Lung (tissue), 12 donors: Measurements from ENCODE around the gene COL11A2. TPM values are rescaled to one million over a fixed set of nuclear protein-coding genes. Genes with fewer than 3 reads are reported as not detected.

Experiments used
- ATAC-seq: fragments of 200-7000 bp; cut with Tn5 transposase; one replicate; pipeline ENCODE4 v1.9.1; 2020; ENCODE audit warnings: moderate number of reproducible peaks; ENCODE audit not compliant: insufficient read depth, low FRiP score
- DNase-seq, 3 donors: peaks; one replicate each; pipeline ENCODE4 v3.0.0-alpha.2; 2013 to 2017
- H3K27ac ChIP-seq, 2 donors: one replicate each; pipeline ENCODE4 v1.5.1; 2013; ENCODE audit warnings: mild to moderate bottlenecking in 2 of 2, moderate library complexity in 2 of 2, control low read depth in 1 of 2, inconsistent platforms in 1 of 2, low read depth in 1 of 2, low read length in 1 of 2
- H3K27me3 ChIP-seq, 3 donors: one replicate each; pipeline ENCODE4 v1.5.1; 2013; ENCODE audit warnings: low read length in 2 of 3; ENCODE audit not compliant: control insufficient read depth in 3 of 3, insufficient read depth in 3 of 3
- H3K36me3 ChIP-seq, 4 donors: one replicate each; pipeline ENCODE4 v1.5.1; 2013; ENCODE audit warnings: low read length in 4 of 4, mild to moderate bottlenecking in 1 of 4, moderate library complexity in 1 of 4; ENCODE audit not compliant: control insufficient read depth in 4 of 4, insufficient read depth in 4 of 4
- H3K4me1 ChIP-seq, 5 donors: one replicate each; pipeline ENCODE4 v1.5.1; 2013; ENCODE audit warnings: low read length in 5 of 5, mild to moderate bottlenecking in 2 of 5, moderate library complexity in 1 of 5; ENCODE audit not compliant: control insufficient read depth in 5 of 5, insufficient read depth in 5 of 5
- H3K4me3 ChIP-seq: one replicate; pipeline ENCODE4 v1.5.1; 2013; ENCODE audit warnings: mild to moderate bottlenecking, control low read depth, moderate library complexity
- H3K9ac ChIP-seq, 2 donors: one replicate each; pipeline ENCODE4 v1.5.1; 2013; ENCODE audit warnings: low read length in 2 of 2, control low read depth in 1 of 2; ENCODE audit not compliant: insufficient read depth in 1 of 2
- H3K9me3 ChIP-seq, 4 donors: one replicate each; pipeline ENCODE4 v1.5.1; 2013; ENCODE audit warnings: low read length in 3 of 4, mild to moderate bottlenecking in 1 of 4, moderate library complexity in 1 of 4; ENCODE audit not compliant: control insufficient read depth in 4 of 4, insufficient read depth in 3 of 4
- CTCF ChIP-seq: IDR thresholded peaks from 2 replicates; pipeline ENCODE4 v1.5.1; 2012; ENCODE audit warnings: mild to moderate bottlenecking; ENCODE audit errors: control extremely low read depth, extremely low read depth
- WGBS, 2 donors: extraction: QIAGEN DNeasy Blood & Tissue Kit; methylation state at CpG; one replicate each; pipeline ENCODE4 v1.1.7; 2013; 5-methylcytosine and 5-hydroxymethylcytosine counted together
- polyA plus RNA-seq, 2 donors: library from polyadenylated mRNA; stranded (reverse); fragments of 200-250 nt; gene quantifications; one replicate each; pipeline ENCODE4 v1.2.1, GENCODE V29; 2013
- total RNA-seq, 2 donors: library from RNA; depleted of rRNA in 1 of 2; stranded (reverse); fragments of >200 nt in 1 of 2; gene quantifications; one replicate each; pipeline ENCODE4 v1.2.1, GENCODE V29; 2014 to 2021
- donor health status: control.
- donor health status: control.
- donor health status: Bipolar disorder and iron deficiency.
- donor health status: healthy.
- donor health status: DM: yes; HTN: yes; CAD: no.

The COL11A2 gene
- total and polyA plus RNA-seq, 4 donors: 0.32 to 2.4 (median 0.90) TPM

- no peaks in the 10 kb centered on the region for H3K4me1 ChIP-seq
- H3K27me3 ChIP-seq: no peaks in the 10 kb centered on the region
- TF ChIP-seq CTCF: no peak
- ATAC-seq (no peak), DNase-seq (no peak)
- H3K9ac ChIP-seq: no peak overlapping the region
- H3K4me3 ChIP-seq: no peak overlapping the region
- 90% methylated on average over 19 of the region's 19 CpGs for WGBS, 2 donors
- H3K27ac ChIP-seq: no peak overlapping the region
- H3K36me3 ChIP-seq: no peaks in the 10 kb centered on the region
- no peaks in the 10 kb centered on the region for H3K9me3 ChIP-seq
These were observed 14.5 kb downstream of the COL11A2 start for GRCh38 chr6:33177552-33178446.

DNA sequence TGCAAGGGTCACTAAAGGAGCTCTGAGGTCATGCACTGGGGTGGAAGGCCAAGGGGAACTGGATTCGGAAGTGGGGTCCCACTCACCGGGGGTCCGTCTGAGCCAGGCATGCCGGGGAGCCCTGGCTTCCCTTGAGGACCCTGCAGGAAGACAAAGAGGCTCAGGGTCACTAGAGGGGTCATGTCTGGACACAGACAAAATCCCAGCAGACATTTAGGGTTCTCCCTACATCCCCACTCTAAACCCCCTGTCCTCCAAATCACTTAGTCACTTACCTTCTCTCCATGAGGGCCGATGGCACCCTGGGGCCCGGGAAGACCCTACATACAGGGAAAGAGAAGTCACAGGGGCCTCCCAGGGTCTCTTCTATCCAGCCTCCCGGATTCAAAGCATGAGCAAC, 15.4 kb downstream of the COL11A2 start:
- no peak for TF ChIP-seq CTCF
- no peaks in the 10 kb centered on the region for H3K4me1 ChIP-seq

GRCh38 chr6:33175436-33176069, 16.7 kb downstream of the COL11A2 start:
- Histone ChIP-seq H3K9me3 (no peaks in the 10 kb centered on the region), H3K27me3 (no peaks in the 10 kb centered on the region), H3K4me3 (no peak overlapping the region), H3K4me1 (no peaks in the 10 kb centered on the region), H3K36me3 (no peaks in the 10 kb centered on the region), H3K27ac (no peak overlapping the region), H3K9ac (no peak overlapping the region)
- ATAC-seq (no peak), DNase-seq (no peak)
- no peak for TF ChIP-seq CTCF
- WGBS, 2 donors: 82 to 94% methylated on average over 10 of the region's 10 CpGs

More for the DNA sequence above, 15.4 kb downstream of the COL11A2 start:
- ATAC-seq (no peak), DNase-seq (no peak)
- H3K27ac ChIP-seq: no peak overlapping the region
- WGBS, 2 donors: 90 to 95% methylated on average over 7 of the region's 7 CpGs
- no peaks in the 10 kb centered on the region for H3K9me3 ChIP-seq
- H3K27me3 ChIP-seq: no peaks in the 10 kb centered on the region
- H3K4me3 ChIP-seq: no peak overlapping the region
- H3K9ac ChIP-seq: no peak overlapping the region
- no peaks in the 10 kb centered on the region for H3K36me3 ChIP-seq
